ENCODE data around the gene TXNRD2.
"Not testable (repeated sequence)": the region's sequence is repeated elsewhere in the genome, so short reads cannot be mapped to it uniquely, and the experiment has no call there.

TXNRD2 gene

GRCh38 chr22:19928207-19928606, 13.4 kb downstream of the TXNRD2 start:
- DNase-seq: no peak

GRCh38 chr22:19927696-19928095, 13.9 kb downstream of the TXNRD2 start:
- no peak for DNase-seq

GRCh38 chr22:19926028-19926427, 15.6 kb downstream of the TXNRD2 start:
- not testable (repeated sequence) for DNase-seq

- DNase-seq: no peak
Observed at GRCh38 chr22:19923914-19924513, 17.6 kb downstream of the TXNRD2 start.

GRCh38 chr22:19921544-19922081, 20.0 kb downstream of the TXNRD2 start:
- DNase-seq: no peak

GRCh38 chr22:19919701-19920363, 21.8 kb downstream of the TXNRD2 start:
- no peak for DNase-seq

- DNase-seq: no peak
Observed at GRCh38 chr22:19918332-19919106, 23.1 kb downstream of the TXNRD2 start.

- DNase-seq: no peak
Observed at GRCh38 chr22:19917389-19918138, 24.1 kb downstream of the TXNRD2 start.

GRCh38 chr22:19916941-19917340, 24.7 kb downstream of the TXNRD2 start:
- no peak for DNase-seq

- no peak for DNase-seq
Observed at GRCh38 chr22:19916006-19916405, 25.6 kb downstream of the TXNRD2 start.

GRCh38 chr22:19915287-19915954, 26.2 kb downstream of the TXNRD2 start:
- DNase-seq: no peak

- no peak for DNase-seq
Observed at GRCh38 chr22:19914201-19914943, 27.2 kb downstream of the TXNRD2 start.

GRCh38 chr22:19913337-19913936, 28.2 kb downstream of the TXNRD2 start:
- no peak for DNase-seq

- no peak for DNase-seq
Observed at GRCh38 chr22:19912271-19912999, 29.2 kb downstream of the TXNRD2 start.

GRCh38 chr22:19911540-19912270, 29.9 kb downstream of the TXNRD2 start:
- no peak for DNase-seq

- no peak for DNase-seq
Observed at GRCh38 chr22:19910180-19910744, 31.4 kb downstream of the TXNRD2 start.

- DNase-seq: peak in 50 of 51 donors; percentile 4 to 85 (median 58)
Observed at GRCh38 chr22:19909350-19910179, 32.1 kb downstream of the TXNRD2 start.

Data from hypothalamus (tissue), 51 donors.